Ishikawa (cell line): ENCODE data around the gene CBR3.

Experiments used
- CEBPB ChIP-seq: IDR thresholded peaks from 2 replicates; pipeline ENCODE4 v1.6.1; 2012
- CREB1 ChIP-seq: IDR thresholded peaks from 2 replicates; pipeline ENCODE4 v1.6.1; 2012; ENCODE audit warnings: low read depth
- EGR1 ChIP-seq: IDR thresholded peaks from 2 replicates; pipeline ENCODE4 v1.6.1; 2012
- EP300 ChIP-seq: IDR thresholded peaks from 2 replicates; pipeline ENCODE4 v1.6.1; 2012; ENCODE audit warnings: borderline replicate concordance
- FOXM1 ChIP-seq: IDR thresholded peaks from 2 replicates; pipeline ENCODE4 v1.6.1; 2012; ENCODE audit warnings: low read depth, borderline replicate concordance
- MAX ChIP-seq: IDR thresholded peaks from 2 replicates; pipeline ENCODE4 v1.6.1; 2012
- NFIC ChIP-seq: IDR thresholded peaks from 2 replicates; pipeline ENCODE4 v1.6.1; 2012
- RAD21 ChIP-seq: IDR thresholded peaks from 2 replicates; pipeline ENCODE4 v1.6.1; 2012; ENCODE audit warnings: low read depth
- REST ChIP-seq: IDR thresholded peaks from 2 replicates; pipeline ENCODE4 v1.6.1; 2012; ENCODE audit warnings: low read depth, mild to moderate bottlenecking
- TAF1 ChIP-seq: IDR thresholded peaks from 2 replicates; pipeline ENCODE4 v1.6.1; 2012; ENCODE audit warnings: low read depth, mild to moderate bottlenecking
- TCF12 ChIP-seq: IDR thresholded peaks from 2 replicates; pipeline ENCODE4 v1.6.1; 2012; ENCODE audit warnings: low read depth
- TEAD4 ChIP-seq: IDR thresholded peaks from 2 replicates; pipeline ENCODE4 v1.6.1; 2012
- USF1 ChIP-seq: IDR thresholded peaks from 2 replicates; pipeline ENCODE4 v1.6.1; 2012
- YY1 ChIP-seq: IDR thresholded peaks from 2 replicates; pipeline ENCODE4 v1.6.1; 2012; ENCODE audit warnings: low read depth
- ZBTB7A ChIP-seq: IDR thresholded peaks from 2 replicates; pipeline ENCODE4 v1.6.1; 2012; ENCODE audit warnings: low read depth

Gene CBR3

GRCh38 chr21:36188081-36188681 is 53.3 kb downstream of the CBR3 start:
- TF ChIP-seq RAD21 (no peak), CREB1 (no peak), FOXM1 (no peak), REST (no peak), YY1 (no peak), MAX (no peak), NFIC (no peak), TAF1 (no peak), ZBTB7A (no peak), CEBPB (no peak), TCF12 (no peak), EGR1 (no peak), USF1 (no peak), EP300 (no peak), TEAD4 (no peak)

GRCh38 chr21:36188937-36189336 is 54.1 kb downstream of the CBR3 start:
- no peak for TF ChIP-seq ZBTB7A
- no peak for TF ChIP-seq TEAD4
- no peak for TF ChIP-seq EGR1
- TF ChIP-seq TAF1, result no peak
- no peak for TF ChIP-seq CREB1
- no peak for TF ChIP-seq USF1
- TF ChIP-seq FOXM1, result no peak

- TF ChIP-seq FOXM1, result no peak
- TF ChIP-seq NFIC, result no peak
- TF ChIP-seq EP300, result no peak
- TF ChIP-seq CEBPB, result no peak
- no peak for TF ChIP-seq RAD21
- TF ChIP-seq EGR1, result no peak
- no peak for TF ChIP-seq CREB1
- no peak for TF ChIP-seq ZBTB7A
- TF ChIP-seq TCF12, result no peak
- no peak for TF ChIP-seq TEAD4
- no peak for TF ChIP-seq REST
- no peak for TF ChIP-seq YY1
- no peak for TF ChIP-seq TAF1
- no peak for TF ChIP-seq MAX
- TF ChIP-seq USF1, result no peak
Measured at GRCh38 chr21:36190736-36191135, 55.9 kb downstream of the CBR3 start.

- TF ChIP-seq EP300, result no peak
Measured at GRCh38 chr21:36193200-36193599, 58.3 kb downstream of the CBR3 start.

- TF ChIP-seq YY1 (no peak), MAX (no peak), TAF1 (no peak), NFIC (no peak), EGR1 (no peak), REST (no peak), RAD21 (no peak), TCF12 (no peak), EP300 (no peak), FOXM1 (no peak), USF1 (no peak), CREB1 (no peak)
Measured at GRCh38 chr21:36194024-36194423, 59.1 kb downstream of the CBR3 start.
